MM.1S (cell line): Measurements from ENCODE around the gene WDPCP.
"Not testable (repeated sequence)": the region's sequence is repeated elsewhere in the genome, so short reads cannot be mapped to it uniquely, and the experiment has no call there.

Source experiments
- DNase-seq: peaks from one replicate; pipeline ENCODE4 v3.0.0-alpha.2; 2015
- H2AFZ ChIP-seq: fragments of 300-600 bp; sonication (generic); 2 replicates; pipeline ENCODE4 v1.6.0; 2016; ENCODE audit warnings: antibody characterized with exemption, low read length
- H3F3A ChIP-seq: fragments of 300-600 bp; sonication (generic); 2 replicates; pipeline ENCODE4 v1.6.1; 2016; ENCODE audit warnings: mild to moderate bottlenecking, antibody characterized with exemption, low read length, moderate library complexity, mixed read lengths; ENCODE audit not compliant: insufficient read depth
- H3K27ac ChIP-seq: fragments of 300-600 bp; sonication (generic); 2 replicates; pipeline ENCODE4 v1.5.1; 2016; ENCODE audit warnings: mild to moderate bottlenecking, low read length
- H3K27me3 ChIP-seq: fragments of 300-600 bp; sonication (generic); replicated peaks from 2 replicates; pipeline ENCODE4 v1.6.0; 2016; ENCODE audit warnings: low read length; ENCODE audit not compliant: insufficient read depth
- H3K36me3 ChIP-seq: fragments of 300-600 bp; sonication (generic); replicated peaks from 2 replicates; pipeline ENCODE4 v1.6.1; 2016; ENCODE audit warnings: mild to moderate bottlenecking, low read length, mixed read lengths; ENCODE audit not compliant: insufficient read depth
- H3K4me1 ChIP-seq: fragments of 300-600 bp; sonication (generic); 2 replicates; pipeline ENCODE4 v1.6.1; 2016; ENCODE audit warnings: low read length, mixed read lengths
- H3K4me2 ChIP-seq: fragments of 300-600 bp; sonication (generic); 2 replicates; pipeline ENCODE4 v1.6.0; 2016; ENCODE audit warnings: low read depth, low read length
- H3K4me3 ChIP-seq: fragments of 300-600 bp; sonication (generic); 2 replicates; pipeline ENCODE4 v1.5.1; 2016; ENCODE audit warnings: low read length, mixed read lengths
- H3K79me2 ChIP-seq: fragments of 300-600 bp; sonication (generic); 2 replicates; pipeline ENCODE4 v1.6.1; 2016; ENCODE audit warnings: mixed run types, low read length, mixed read lengths
- H3K9ac ChIP-seq: fragments of 300-600 bp; sonication (generic); 2 replicates; pipeline ENCODE4 v1.6.1; 2016; ENCODE audit warnings: low read length, mixed read lengths
- H3K9me2 ChIP-seq: fragments of 300-600 bp; sonication (generic); replicated peaks from 2 replicates; pipeline ENCODE4 v1.6.1; 2016; ENCODE audit warnings: mild to moderate bottlenecking, low read length, mixed read lengths; ENCODE audit not compliant: insufficient read depth
- H3K9me3 ChIP-seq: fragments of 300-600 bp; sonication (generic); replicated peaks from 2 replicates; pipeline ENCODE4 v1.6.1; 2016; ENCODE audit warnings: mild to moderate bottlenecking, low read length, mixed read lengths; ENCODE audit not compliant: insufficient read depth
- H4K20me1 ChIP-seq: fragments of 300-600 bp; sonication (generic); 2 replicates; pipeline ENCODE4 v1.6.1; 2016; ENCODE audit warnings: mild to moderate bottlenecking, low read length, moderate library complexity, mixed read lengths; ENCODE audit not compliant: insufficient read depth
- CTCF ChIP-seq: fragments of 300-600 bp; sonication (generic); IDR thresholded peaks from 2 replicates; pipeline ENCODE4 v1.5.1; 2016; ENCODE audit warnings: antibody characterized with exemption, low read length, mixed read lengths
- EZH2 ChIP-seq: fragments of 300-600 bp; sonication (generic); optimal IDR thresholded peaks from 2 replicates; pipeline ENCODE3; 2017; ENCODE audit warnings: low read depth, mild to moderate bottlenecking, antibody characterized with exemption, low read length, mixed read lengths
- EZH2phosphoT487 ChIP-seq: fragments of 300-600 bp; sonication (generic); IDR thresholded peaks from 2 replicates; pipeline ENCODE4 v1.6.1; 2018; ENCODE audit warnings: antibody characterized with exemption, low read length

The WDPCP gene

GRCh38 chr2:63369146-63369545 is 219.1 kb downstream of the WDPCP start:
- H4K20me1 ChIP-seq, result no peaks in the 10 kb centered on the region
- H3K36me3 ChIP-seq, result no peaks in the 10 kb centered on the region
- no peaks in the 10 kb centered on the region for H3K4me1 ChIP-seq
- DNase-seq, result no peak
- H3K9me2 ChIP-seq, result no peaks in the 10 kb centered on the region
- H3K27ac ChIP-seq, result no peak overlapping the region
- H3K79me2 ChIP-seq, result no peaks in the 10 kb centered on the region
- H3K9ac ChIP-seq, result no peak overlapping the region
- no peak overlapping the region for H2AFZ ChIP-seq
- H3K4me3 ChIP-seq, result no peak overlapping the region
- H3K27me3 ChIP-seq, result no peaks in the 10 kb centered on the region
- H3K9me3 ChIP-seq, result no peaks in the 10 kb centered on the region
- no peak for TF ChIP-seq EZH2phosphoT487
- TF ChIP-seq CTCF, result no peak
- TF ChIP-seq EZH2, result no peak
- H3K4me2 ChIP-seq, result no peak overlapping the region
- no peaks in the 10 kb centered on the region for H3F3A ChIP-seq

DNA sequence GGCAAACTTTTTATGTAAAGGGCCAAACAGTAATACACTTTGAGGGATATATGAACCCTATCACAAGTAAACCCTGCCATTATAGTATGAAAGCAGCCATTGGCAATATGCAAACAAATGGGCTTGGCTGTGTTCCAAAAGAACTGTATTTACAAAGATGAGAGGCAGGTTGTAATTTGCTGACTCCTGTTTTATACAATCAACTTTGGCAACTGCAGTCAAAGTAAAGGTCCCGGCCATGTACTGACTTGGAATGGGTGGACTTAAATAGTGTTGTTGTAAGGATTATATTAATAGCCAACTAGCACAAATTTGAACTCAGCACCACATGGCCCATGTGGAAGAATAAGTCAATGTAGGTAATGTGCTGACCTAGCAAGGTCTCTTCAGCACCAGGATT is 223.4 kb downstream of the WDPCP start:
- no peak for DNase-seq
- no peak overlapping the region for H3K4me3 ChIP-seq
- no peaks in the 10 kb centered on the region for H4K20me1 ChIP-seq
- no peak overlapping the region for H3K9ac ChIP-seq
- no peaks in the 10 kb centered on the region for H3K4me1 ChIP-seq
- H3K27ac ChIP-seq, result no peak overlapping the region
- H3K36me3 ChIP-seq, result no peaks in the 10 kb centered on the region
- no peaks in the 10 kb centered on the region for H3K9me2 ChIP-seq
- no peaks in the 10 kb centered on the region for H3F3A ChIP-seq
- H3K79me2 ChIP-seq, result no peaks in the 10 kb centered on the region
- H3K9me3 ChIP-seq, result no peaks in the 10 kb centered on the region
- TF ChIP-seq EZH2phosphoT487 (no peak), CTCF (no peak), EZH2 (no peak)
- H3K27me3 ChIP-seq, result no peaks in the 10 kb centered on the region
- H3K4me2 ChIP-seq, result no peak overlapping the region
- H2AFZ ChIP-seq, result no peak overlapping the region

DNA sequence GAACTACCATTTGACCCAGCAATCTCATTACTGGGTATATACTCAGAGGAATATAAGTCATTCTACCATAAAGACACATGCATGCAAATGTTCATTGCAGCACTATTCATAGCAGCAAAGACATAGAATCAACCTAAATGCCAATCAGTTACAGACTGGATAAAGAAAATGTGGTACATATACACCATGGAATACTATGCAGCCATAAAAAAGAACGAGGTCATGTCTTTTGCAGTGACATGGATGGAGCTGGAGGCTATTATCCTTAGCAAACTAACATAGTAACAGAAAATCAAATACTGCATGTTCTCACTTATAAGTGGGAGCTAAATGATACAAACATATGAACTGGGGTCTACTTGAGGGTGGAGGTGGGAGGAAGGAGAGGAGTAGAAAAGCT is 230.6 kb downstream of the WDPCP start:
- not testable (repeated sequence) for H3K4me3 ChIP-seq, H3K4me1 ChIP-seq, H3F3A ChIP-seq, H3K9me3 ChIP-seq, H3K36me3 ChIP-seq, H4K20me1 ChIP-seq, DNase-seq, H2AFZ ChIP-seq, H3K9me2 ChIP-seq, H3K27ac ChIP-seq, H3K9ac ChIP-seq, H3K79me2 ChIP-seq, H3K27me3 ChIP-seq, H3K4me2 ChIP-seq

- Histone ChIP-seq H3K4me1 (0 out of 2 replicates have a peak, but pooled peaks cover 6% of the 10 kb centered on the region), H3K9me3 (no peaks in the 10 kb centered on the region), H3K9ac (no peak overlapping the region), H3K79me2 (no peaks in the 10 kb centered on the region), H3K36me3 (no peaks in the 10 kb centered on the region), H2AFZ (no peak overlapping the region), H3K27ac (no peak overlapping the region), H3K9me2 (no peaks in the 10 kb centered on the region), H4K20me1 (no peaks in the 10 kb centered on the region), H3K4me3 (no peak overlapping the region), H3K4me2 (no peak overlapping the region), H3F3A (no peaks in the 10 kb centered on the region), H3K27me3 (no peaks in the 10 kb centered on the region)
- no peak for DNase-seq
- no peak for TF ChIP-seq EZH2
- TF ChIP-seq EZH2phosphoT487, result no peak
- no peak for TF ChIP-seq CTCF
Observed at GRCh38 chr2:63347361-63347760, 240.9 kb downstream of the WDPCP start.
